NB4 (cell line): ENCODE measurements around the gene RFX4.

Experiments
- MYC ChIP-seq: IDR thresholded peaks from 2 replicates; pipeline ENCODE4 v1.6.1; 2011; ENCODE audit warnings: low read depth, low read length
- POLR2A ChIP-seq: IDR thresholded peaks from 2 replicates; pipeline ENCODE4 v1.6.1; 2011; ENCODE audit warnings: mild to moderate bottlenecking; ENCODE audit not compliant: insufficient read length; ENCODE audit errors: extremely low read depth
- TF ChIP-seq, protein P1 (sequence below): IDR thresholded peaks from one replicate; pipeline ENCODE4 v1.5.1; 2012; ENCODE audit warnings: low read depth, low read length

DNA sequence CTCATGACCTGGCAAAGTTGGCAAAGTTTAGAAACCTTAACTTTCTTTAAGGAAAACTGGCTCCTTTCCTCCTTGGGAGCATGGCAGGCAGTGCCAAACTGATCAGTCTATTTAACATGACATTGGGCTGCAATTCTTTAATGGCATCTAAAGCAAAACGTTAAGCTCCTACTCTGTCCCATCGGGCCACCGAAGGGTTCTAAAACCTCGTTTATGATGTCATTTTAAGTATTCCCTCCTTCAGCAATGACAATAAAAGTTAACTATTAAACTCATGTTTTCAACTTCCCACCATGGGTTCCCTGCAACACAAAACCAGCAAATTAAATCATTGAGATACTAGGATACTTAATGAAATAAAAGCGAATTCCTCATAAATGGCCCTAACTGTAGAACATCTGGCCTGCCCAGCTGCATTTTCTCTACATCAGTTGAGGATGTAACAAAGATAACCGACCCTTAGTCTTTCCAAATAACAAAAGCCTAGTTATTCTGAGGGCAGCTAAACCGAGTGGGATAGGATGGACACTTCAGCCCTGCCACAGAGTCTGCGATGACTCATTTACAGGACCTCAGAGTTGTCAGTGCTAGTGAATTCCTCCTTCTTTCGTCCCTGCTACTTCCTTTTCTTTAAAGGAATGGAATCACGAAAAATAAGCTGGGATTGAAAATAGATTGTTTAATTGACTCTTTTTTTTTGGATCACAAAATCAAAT, 157.2 kb downstream of the RFX4 start:
- TF ChIP-seq, protein P1, sequence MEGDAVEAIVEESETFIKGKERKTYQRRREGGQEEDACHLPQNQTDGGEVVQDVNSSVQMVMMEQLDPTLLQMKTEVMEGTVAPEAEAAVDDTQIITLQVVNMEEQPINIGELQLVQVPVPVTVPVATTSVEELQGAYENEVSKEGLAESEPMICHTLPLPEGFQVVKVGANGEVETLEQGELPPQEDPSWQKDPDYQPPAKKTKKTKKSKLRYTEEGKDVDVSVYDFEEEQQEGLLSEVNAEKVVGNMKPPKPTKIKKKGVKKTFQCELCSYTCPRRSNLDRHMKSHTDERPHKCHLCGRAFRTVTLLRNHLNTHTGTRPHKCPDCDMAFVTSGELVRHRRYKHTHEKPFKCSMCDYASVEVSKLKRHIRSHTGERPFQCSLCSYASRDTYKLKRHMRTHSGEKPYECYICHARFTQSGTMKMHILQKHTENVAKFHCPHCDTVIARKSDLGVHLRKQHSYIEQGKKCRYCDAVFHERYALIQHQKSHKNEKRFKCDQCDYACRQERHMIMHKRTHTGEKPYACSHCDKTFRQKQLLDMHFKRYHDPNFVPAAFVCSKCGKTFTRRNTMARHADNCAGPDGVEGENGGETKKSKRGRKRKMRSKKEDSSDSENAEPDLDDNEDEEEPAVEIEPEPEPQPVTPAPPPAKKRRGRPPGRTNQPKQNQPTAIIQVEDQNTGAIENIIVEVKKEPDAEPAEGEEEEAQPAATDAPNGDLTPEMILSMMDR: no peak
- no peak for TF ChIP-seq POLR2A
- TF ChIP-seq MYC: no peak
